OCI-LY7 (cell line): ENCODE results near the gene RBMX.
"Not testable (repeated sequence)": the region's sequence is repeated elsewhere in the genome, so short reads cannot be mapped to it uniquely, and the experiment has no call there.

Experiments used
- EZH2phosphoT487 ChIP-seq: fragments of 200-600 bp; sonication (generic); IDR thresholded peaks from 2 replicates; pipeline ENCODE4 v1.6.1; 2018; ENCODE audit warnings: low read depth, borderline replicate concordance, mild to moderate bottlenecking, mixed run types, antibody characterized with exemption, low read length, moderate library complexity, mixed read lengths
- TF ChIP-seq, protein P1 (sequence below): fragments of 200-600 bp; sonication (generic); conservative IDR thresholded peaks from 2 replicates; pipeline ENCODE4 v1.5.1; 2014; ENCODE audit warnings: mild to moderate bottlenecking, antibody characterized with exemption, low read length, moderate library complexity, mixed read lengths

DNA sequence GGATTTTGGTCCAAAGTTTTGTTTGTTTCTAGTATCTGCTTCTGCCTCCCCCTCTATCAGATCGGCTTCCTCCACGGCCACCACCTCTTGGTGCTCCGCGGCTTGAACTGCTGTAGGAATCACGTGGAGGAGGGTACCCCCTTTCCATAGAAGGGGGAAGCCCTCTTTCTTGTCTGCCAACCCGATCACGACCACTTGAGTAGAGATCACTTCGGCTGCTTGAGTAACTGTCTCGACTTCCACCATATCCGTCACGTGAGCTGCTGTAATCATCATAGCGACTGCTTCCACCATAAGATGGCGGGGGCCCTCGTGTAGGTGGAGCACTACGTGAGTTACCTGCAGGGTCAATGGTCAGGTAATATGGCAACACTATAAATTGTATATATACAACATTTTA is 6.4 kb downstream of the RBMX start:
- TF ChIP-seq, protein P1, sequence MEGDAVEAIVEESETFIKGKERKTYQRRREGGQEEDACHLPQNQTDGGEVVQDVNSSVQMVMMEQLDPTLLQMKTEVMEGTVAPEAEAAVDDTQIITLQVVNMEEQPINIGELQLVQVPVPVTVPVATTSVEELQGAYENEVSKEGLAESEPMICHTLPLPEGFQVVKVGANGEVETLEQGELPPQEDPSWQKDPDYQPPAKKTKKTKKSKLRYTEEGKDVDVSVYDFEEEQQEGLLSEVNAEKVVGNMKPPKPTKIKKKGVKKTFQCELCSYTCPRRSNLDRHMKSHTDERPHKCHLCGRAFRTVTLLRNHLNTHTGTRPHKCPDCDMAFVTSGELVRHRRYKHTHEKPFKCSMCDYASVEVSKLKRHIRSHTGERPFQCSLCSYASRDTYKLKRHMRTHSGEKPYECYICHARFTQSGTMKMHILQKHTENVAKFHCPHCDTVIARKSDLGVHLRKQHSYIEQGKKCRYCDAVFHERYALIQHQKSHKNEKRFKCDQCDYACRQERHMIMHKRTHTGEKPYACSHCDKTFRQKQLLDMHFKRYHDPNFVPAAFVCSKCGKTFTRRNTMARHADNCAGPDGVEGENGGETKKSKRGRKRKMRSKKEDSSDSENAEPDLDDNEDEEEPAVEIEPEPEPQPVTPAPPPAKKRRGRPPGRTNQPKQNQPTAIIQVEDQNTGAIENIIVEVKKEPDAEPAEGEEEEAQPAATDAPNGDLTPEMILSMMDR: not testable (repeated sequence)
- not testable (repeated sequence) for TF ChIP-seq EZH2phosphoT487
